Loucy (cell line): ENCODE measurements around the gene CCDC33.

Experiments
- CTCF ChIP-seq: fragments of 200-600 bp; sonication (generic); conservative IDR thresholded peaks from 2 replicates; pipeline ENCODE4 v1.5.1; 2014; ENCODE audit warnings: mild to moderate bottlenecking, antibody characterized with exemption, low read length
- EZH2phosphoT487 ChIP-seq: fragments of 200-600 bp; IDR thresholded peaks from 2 replicates; pipeline ENCODE4 v1.6.1; 2018; ENCODE audit warnings: antibody characterized with exemption, mild to moderate bottlenecking, moderate library complexity, borderline replicate concordance

GRCh38 chr15:74384566-74384880, 148.4 kb downstream of the CCDC33 start:
- no peak for TF ChIP-seq CTCF
- TF ChIP-seq EZH2phosphoT487, result no peak
